SW 1271 (cell line): Measurements from ENCODE around the gene UCK1.
"Not testable (repeated sequence)": the region's sequence is repeated elsewhere in the genome, so short reads cannot be mapped to it uniquely, and the experiment has no call there.

Experiments used
- DNase-seq, 2 experiments: peaks; one replicate each; lab custom pipeline; 2025; lab: John Stamatoyannopoulos, UW

The UCK1 gene

DNA sequence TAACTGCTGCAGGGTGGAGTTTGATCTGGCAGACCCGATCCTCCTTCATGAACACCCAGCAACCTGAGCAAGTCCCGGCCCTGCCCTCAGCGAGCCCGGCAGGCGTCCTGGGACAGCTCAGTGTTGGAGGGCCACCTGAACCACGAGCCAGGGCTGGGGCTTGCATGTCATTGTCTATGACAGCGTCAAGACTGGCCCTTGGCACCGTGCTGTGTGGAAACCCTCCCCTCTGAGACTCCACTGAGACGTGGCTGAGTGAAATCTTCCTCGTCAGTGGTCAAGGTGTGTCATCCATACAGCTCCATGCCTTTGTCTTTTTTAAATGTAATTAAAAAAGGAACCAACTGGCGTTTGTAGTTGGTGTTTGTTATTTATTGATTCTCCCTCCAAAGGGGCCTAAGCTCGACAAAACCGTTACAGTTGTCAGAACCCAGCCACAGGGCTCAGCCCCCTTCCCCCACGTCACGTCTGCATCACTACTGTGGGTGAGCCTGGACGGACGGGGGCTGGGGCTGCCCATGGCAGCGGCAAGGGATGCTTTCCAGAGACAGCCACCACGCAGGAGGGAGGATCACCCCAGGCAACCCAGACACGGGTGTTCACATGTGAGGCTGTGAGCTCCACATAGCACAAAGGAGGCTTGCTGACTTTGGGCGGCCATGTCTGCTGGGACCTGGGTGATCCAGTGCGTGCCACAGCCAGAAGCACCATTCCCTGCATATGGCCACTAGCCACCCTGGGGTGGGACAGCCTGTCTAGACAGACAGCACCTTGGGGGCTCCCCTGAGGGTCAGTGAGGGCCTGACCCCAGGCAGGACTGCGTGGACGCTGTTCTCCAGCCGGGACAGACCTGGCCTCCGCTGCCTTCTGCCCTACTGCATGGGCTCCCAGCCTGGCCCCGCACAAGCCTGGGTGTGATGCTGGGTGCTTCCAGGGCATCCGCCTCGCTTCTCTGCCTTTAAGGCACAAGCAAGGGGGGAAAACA, 7.3 kb downstream of the UCK1 start:
- DNase-seq = no peak

DNA sequence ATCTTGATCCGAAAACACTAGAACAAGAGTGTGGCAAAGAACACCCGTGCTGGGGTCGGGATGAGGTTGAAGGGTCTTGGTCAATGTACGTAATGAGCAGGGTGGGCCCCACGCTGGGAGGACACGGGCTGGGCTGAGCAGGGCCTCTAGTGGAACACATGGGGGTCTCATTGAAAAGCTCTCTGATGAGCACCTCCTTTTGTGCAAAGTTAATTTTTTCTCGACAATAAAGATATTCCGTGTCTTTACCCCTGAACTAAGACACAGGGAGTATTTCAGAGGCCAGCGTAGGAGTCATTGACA, 8.0 kb downstream of the UCK1 start:
- no peak for DNase-seq

DNA sequence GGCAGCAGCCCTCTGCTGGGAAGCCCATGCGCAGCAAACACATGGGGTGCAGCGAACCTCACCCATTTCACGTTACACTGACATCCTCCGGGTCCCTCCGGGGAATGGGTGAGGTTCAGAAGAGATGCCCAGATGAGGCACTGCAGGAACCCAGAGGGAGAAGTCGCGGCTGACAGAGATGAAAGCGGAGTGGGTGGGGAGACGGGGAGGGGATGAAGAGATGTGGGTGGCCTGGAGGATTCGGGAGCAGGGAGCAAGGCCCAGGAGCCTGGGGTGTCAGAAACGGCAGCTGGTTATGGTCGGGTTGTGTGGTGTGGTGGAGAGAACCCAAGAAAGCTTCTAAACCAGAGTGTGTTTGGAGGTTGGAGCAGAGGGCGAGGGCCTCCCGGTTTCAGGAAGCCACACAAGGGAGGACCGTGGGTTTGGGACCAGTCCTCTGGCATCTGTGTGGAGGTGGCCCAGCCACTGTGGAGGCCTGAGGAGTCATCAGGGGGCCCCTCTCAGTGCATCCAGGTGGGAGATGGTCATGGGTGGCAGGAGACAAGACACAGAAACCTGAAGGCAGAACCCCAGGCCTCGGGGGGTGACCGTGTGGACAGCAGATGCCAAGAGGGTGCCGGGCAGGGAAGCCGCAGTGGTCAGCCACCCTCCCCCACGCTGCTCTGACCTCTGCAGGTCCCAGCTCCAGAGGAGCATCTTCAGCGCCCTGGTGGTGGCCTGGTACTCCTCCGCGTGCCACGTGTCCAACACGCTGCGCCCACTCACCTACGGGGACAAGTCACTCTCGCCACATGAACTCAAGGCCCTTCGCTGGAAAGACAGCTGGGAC, 8.6 kb downstream of the UCK1 start:
- no peak for DNase-seq

DNA sequence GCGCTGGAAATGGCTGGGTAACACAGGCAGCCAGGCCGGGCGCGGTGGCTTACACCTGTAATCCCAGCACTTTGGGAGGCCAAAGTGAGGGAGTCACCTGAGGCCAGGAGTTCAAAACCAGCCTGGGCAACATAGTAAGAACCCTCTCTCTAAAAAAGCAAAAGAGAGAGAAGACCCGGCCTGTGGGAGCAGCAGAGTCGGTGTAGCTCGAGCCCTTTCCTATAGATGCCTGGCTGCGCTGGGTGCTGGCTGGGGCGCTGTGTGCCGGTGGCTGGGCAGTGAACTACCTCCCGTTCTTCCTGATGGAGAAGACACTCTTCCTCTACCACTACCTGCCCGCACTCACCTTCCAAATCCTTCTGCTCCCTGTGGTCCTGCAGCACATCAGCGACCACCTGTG, 9.2 kb downstream of the UCK1 start:
- no peak for DNase-seq

DNA sequence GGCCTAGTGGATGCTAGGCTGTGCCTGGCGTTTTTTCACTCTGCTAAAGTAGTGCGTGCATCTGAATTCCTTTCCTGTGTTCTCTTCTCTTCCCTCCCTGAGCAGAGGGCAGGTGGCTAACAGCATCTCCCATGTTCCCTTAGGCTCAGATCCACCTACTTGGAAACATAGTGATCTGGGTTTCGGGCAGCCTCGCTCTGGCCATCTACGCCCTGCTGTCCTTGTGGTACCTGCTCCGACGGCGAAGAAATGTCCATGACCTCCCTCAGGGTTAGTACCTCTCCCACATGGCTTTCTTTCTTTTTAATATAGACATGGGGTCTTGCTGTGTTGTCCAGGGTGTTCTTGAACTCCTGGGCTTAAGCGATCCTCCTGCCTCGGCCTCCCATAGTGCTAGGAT, 9.9 kb downstream of the UCK1 start:
- DNase-seq = no peak

DNA sequence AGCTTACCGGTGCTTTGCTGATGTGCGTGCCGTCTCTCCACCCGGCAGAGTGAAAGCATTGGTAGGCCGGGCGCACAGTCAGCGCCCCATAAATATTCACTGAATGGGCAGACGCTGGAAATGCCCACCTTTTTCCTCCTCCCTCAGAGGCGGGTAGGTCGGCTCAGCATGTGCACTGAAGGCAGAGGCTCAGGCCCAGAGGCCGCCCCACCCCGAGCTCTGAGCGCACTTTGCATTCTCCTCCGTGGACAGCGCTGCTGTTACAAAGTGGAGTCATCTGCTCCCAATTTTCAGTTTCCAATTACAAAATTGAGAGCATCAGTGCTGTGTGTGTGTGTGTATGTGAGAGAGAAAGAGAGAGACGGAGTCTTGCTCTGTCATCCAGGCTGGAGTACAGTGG, 10.6 kb downstream of the UCK1 start:
- no peak for DNase-seq

DNA sequence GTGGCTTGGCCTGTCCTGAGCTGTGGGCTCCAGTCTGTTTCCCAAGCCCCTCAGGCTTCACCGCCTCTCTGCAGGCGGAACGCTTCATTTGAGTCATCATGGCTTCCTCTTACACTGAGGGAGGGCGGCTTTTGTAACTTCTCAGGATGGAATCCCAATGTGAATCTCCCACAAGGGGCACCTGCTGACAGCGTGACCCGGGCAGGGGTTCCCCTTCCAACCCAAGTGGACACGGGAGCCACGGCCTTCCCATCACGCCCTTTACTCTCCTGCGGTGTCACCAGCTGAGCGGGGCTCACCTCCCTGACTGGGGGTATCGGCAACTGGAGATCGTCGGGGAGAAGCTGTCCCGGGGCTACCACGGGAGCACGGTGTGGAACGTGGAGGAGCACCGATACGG, 12.5 kb downstream of the UCK1 start:
- no peak for DNase-seq

DNA sequence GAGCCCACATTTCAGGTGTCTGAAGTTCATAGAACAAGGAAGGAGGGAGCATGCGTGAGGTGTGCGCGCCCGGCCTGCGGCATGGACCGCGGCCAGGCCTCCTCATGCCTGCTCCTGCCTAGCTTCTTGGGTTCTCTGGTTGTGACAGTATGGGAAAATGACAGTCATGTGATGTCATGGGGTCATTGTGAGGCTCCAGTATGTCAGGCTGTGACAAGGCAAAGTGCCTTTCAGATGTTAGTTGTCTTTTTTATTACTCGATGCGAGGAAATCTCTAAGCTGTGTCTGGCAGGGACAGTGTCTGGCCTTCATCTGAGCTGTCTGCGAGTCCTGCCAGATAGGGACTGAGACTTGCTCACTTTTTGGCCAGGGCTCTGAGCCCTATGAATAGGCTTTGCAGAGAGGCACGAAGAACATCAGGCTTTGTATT, 13.3 kb downstream of the UCK1 start:
- no peak for DNase-seq

DNA sequence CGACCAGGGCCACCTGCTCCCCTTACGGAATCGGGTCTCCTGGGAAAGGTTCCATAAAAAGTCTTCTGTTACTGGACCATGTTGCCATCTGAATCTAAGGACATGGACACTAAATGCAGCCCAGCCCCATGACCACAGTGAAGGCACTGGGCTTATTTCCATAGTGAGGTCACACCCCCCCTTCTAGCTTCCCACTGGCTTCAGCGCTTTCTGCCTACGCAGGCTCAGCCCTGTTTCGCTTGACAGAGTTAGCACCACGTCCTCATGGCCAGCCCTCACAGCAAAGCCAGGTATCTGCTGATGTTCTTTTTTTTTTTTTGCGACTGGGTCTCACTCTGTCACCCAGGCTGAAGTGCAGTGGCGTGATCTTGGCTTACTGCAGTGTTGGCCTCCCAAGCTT, 14.1 kb downstream of the UCK1 start:
- DNase-seq = no peak

DNA sequence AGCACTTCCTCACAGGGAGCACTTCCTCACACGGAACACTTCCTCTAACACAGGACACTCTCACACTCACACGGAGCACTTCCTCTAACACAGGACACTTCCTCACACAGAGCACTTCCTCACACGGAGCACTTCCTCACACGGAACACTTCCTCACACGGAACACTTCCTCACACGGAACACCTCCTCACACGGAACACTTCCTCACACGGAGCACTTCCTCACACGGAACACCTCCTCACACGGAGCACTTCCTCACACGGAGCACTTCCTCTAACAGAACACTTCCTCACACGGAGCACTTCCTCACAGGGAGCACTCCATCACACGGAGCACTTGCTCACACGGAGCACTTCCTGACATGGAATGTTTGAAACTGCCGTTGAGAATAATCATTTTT, 15.0 kb downstream of the UCK1 start:
- DNase-seq = no peak

DNA sequence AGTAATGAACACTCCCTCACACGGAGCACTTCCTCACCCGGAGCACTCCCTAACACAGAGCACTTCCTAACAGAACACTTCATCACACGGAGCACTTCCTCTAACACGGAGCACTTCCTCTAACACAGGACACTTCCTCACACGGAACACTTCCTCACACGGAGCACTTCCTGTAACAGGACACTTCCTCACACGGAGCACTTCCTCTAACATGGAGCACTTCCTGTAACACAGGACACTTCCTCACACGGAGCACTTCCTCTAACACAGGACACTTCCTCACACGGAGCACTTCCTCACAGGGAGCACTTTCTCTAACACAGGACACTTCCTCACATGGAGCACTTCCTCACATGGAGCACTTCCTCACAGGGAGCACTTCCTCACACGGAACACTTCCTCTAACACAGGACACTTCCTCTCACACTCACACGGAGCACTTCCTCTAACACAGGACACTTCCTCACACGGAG, 15.5 kb downstream of the UCK1 start:
- not testable (repeated sequence) for DNase-seq

DNA sequence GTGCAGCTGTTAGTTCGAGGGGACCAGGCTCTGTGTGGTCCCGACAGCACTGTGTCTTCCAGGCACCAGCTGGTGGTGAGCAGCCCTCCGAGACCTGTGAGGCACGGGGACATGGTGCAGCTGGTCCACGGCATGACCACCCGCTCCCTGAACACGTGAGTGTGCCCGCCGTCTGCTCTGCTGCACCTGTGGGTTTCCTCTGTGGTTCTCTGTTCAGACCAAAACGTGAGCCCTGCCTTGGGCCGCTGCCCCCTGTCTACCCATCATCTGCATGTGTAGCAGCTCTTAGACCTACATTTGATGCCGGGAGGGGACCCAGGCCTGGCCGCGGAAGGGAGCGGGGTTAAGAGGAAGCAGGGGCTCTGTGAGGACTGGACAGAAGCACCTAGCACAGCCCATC, 17.9 kb downstream of the UCK1 start:
- DNase-seq = no peak

DNA sequence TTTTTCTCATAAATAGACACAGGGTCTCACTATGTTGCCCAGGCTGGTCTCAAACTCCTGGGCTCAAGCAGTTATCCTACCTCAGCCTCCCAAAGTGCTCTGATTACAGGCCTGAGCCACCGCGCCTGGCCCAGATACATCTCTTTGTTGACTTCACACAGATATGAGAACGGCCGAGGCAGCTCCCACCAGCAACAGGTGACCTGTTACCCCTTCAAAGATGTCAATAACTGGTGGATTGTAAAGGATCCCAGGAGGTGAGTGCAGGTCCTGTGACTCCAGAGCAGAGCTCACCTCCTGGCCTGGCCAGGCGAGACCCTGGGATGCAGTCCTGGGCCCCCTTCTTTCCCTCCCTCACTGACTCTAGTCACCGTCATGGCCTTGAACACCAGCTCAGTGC, 19.2 kb downstream of the UCK1 start:
- no peak for DNase-seq

DNA sequence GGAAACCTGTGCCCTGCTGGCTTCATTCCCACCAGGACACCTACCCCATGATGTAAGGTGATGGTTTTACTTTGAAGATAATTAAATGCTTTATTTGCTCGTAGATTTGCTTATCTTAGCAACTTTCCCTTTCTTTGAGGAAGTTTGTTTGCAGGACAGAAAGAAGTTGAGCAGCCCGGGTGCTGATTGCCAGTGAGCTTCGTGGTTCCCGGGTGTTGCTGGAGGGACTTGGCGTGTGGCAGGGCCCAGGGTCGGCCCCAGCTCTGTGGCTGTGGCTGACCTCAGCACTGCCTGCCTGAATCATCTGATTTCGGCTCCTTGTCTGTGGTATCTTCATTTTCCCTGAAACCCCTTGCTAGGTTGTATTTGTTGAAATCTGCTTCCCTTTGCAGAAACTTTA, 19.6 kb downstream of the UCK1 start:
- no peak for DNase-seq

DNA sequence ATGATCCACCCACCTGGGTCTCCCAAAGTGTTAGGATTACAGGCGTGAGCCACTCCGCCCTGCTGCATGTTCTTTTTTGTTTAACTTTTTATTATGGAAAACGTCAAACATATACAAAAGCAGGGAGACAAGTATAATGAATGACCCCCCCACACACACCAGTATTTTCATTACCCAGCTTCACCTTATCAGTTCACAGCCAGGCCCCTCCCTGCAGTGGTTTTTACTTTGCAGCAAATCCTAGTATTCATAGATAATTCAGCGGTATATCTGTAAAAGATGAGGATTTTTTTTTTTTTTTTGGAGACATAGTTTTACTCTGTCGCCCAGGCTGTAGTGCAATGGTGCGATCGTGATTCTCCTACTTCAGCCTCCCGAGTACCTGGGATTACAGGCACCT, 26.1 kb downstream of the UCK1 start:
- DNase-seq = no peak

DNA sequence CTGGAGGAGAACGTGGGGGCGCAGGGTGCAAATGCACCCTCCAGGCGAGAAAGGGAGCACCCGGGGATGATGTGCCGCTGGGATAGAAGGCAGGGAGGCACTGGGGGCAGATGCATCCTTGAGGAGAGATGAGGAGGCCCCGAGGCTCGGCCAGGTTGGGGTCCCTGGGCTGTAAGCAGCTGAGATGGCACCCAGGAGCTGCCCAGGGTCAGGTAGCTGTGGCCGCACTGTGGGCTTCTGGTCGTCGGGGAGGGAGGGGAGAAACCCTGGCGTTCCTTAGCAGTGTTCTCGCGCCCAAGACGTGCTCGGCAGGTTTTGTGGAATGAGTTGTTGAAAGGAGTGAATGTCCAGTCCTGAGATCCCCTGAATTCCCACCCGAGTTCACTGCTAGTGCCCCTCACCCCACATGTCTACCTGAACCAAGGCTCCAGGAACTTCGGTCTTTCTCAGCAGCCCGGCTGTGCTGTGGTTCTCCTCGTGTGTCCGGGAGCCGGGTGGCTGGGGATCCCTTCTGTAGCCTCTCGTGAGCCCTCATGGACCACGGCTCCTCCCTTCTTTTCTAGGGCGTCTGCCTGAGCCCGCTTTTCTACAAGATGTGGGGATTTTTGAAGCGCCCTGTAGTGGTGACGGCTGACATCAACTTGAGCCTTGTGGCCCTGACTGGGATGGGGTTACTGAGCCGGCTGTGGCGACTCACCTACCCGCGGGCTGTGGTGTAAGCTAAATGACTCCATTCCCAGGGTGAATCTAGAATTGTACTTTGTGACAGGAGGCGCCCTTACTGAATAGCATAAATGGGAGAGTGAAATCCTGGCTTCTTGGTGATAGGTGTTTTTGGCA, 27.2 kb downstream of the UCK1 start:
- no peak for DNase-seq

DNA sequence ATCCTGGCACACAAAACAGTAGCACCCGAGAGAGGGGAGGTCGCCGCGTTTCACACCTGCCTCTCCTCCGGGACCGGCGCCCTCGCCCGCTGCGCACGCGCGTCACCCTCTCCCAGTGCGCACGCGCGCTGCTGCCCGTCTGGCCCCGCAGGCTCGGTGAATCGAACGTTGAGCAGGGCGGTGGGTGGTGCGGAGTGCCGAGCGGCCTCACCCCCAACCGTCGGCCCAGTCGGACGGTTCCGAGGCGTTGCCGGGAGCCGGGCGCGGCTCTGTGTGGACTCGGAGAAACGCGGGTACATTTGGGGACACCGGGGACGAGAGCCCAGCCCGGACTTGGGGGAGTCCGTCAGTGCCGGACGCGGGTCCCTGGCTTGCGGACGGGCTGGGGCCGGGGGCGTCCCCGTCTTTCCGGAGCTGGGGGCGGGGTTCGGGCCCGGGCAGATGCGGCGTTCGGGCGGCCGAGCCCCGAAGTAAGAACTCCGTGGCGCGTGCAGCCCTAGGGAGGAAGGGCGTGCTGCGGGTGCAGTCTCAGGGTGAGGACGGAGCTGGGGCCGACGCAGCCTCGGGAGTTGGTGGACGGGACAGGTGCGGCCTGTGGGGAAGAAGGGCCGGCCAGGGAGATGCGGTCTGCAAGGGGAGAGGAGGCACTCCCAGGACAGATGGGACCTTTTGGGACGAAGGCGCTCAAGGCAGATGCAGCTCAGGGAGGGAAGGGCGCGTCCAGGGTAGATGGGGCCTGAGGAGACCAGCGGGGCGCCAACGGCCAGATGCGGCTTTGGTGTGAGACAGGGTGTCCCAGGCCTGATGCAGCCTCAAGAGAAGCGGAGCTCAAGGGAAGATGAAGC, 28.1 kb downstream of the UCK1 start, which contains the start of gene POMT1:
Gene POMT1, plus strand, starts transcription at position 138 of the 845 bp plus-strand sequence. CDS start 1,301 bp downstream, outside the sequence.
- peak; percentile 44 to 80 for DNase-seq

DNA sequence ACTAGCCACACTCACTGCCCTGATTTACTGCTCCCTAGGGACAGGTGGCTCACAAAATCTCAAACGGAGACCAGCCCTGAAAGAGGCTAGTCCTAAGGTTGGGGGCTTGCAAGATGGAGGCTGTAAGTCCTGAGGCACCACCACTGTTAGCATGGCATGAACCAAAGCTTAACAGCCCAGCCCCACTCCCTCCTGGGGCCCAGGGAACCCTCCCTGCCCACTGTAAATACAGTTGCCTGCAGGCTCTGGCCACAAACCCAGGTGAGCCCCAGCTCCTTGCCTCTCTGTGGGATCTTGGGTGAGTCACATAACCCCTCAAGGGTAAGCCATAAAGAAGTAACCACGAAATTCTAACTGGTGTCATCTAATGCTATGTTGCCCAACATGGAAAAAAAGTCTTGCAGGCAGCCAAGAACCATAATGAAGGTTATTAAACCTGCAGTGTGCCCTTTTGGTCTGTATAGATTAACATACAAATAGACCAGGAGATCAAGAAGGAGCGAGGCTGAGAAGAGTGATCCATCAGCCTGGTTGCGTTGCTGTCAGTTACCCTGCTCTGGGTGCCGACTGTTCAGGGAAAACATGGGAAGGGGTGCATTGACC, 30.0 kb downstream of the UCK1 start:
- peak in 1 of 2 experiments; percentile 37 for DNase-seq

DNA sequence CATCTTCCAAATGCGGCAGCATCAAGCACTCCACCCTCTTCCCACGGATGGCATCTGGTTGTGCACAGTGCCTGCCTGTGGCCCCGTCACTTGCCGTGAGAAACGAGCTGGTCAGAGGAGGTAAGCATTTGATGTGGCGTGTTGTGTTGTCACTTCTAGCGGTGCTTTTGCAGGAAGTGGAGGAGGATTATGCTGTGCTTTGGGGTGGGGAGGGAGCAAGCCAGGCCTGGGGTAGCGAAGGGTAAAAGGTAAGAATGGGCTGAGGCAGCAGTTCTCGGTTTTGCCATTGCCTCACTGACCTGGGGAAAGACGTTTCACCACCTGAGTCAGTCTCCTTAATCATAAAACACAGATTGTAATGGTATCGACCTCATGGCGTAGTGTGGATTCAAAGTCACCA, 30.7 kb downstream of the UCK1 start:
- no peak for DNase-seq

DNA sequence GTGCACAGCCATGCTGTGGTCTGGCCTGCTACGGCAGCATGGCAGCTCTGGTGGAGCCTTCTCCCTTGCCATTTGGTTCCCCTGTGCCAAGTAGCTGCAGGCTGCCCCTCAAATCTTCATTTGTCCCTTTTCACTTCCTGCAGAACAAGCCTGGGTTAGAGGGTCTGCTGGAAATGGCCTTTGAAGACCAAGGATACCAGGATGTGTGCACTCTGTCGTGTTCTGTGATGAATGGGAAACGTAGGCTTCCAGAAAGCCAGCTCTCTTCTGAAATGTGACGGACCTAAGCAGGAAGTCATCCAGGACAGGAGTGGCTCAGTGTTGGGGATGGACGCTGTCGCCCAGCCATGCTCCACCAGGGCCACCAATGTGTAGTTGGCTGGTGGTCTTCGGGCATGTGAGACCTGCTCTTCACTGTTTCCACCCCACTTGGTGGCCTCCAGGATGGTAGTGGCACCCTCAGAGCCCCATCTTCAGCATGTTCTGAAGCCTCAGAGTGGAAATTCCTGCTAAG, 31.8 kb downstream of the UCK1 start:
- DNase-seq = no peak
